22Rv1 (cell line): Measurements from ENCODE around the gene TUBB6.

Experiments
- H3K27ac ChIP-seq: fragments of 450-650 bp; 2 replicates; pipeline ENCODE4 v1.5.1; 2017
- CTCF ChIP-seq: fragments of 450-650 bp; IDR thresholded peaks from 2 replicates; pipeline ENCODE4 v1.5.1; 2017; ENCODE audit warnings: mild to moderate bottlenecking
- ZFX ChIP-seq: fragments of 450-650 bp; IDR thresholded peaks from 2 replicates; pipeline ENCODE4 v1.6.1; 2017; ENCODE audit warnings: antibody characterized with exemption, borderline replicate concordance

Gene TUBB6

GRCh38 chr18:12293831-12294230, 14.2 kb upstream of the TUBB6 start:
- TF ChIP-seq ZFX, result no peak
- no peak for TF ChIP-seq CTCF

GRCh38 chr18:12295389-12296086, 12.5 kb upstream of the TUBB6 start:
- no peak overlapping the region for H3K27ac ChIP-seq
- no peak for TF ChIP-seq CTCF
- TF ChIP-seq ZFX, result no peak

More at GRCh38 chr18:12293831-12294230, 14.2 kb upstream of the TUBB6 start:
- no peak overlapping the region for H3K27ac ChIP-seq

GRCh38 chr18:12296087-12296403, 12.0 kb upstream of the TUBB6 start:
- no peak for TF ChIP-seq ZFX
- no peak for TF ChIP-seq CTCF
- no peak overlapping the region for H3K27ac ChIP-seq

- TF ChIP-seq ZFX, result no peak
- TF ChIP-seq CTCF, result no peak
- no peak overlapping the region for H3K27ac ChIP-seq
Measured at GRCh38 chr18:12296457-12296856, 11.6 kb upstream of the TUBB6 start.

- TF ChIP-seq ZFX (no peak), CTCF (no peak)
- no peak overlapping the region for H3K27ac ChIP-seq
Measured at GRCh38 chr18:12299862-12300261, 8.2 kb upstream of the TUBB6 start.

DNA sequence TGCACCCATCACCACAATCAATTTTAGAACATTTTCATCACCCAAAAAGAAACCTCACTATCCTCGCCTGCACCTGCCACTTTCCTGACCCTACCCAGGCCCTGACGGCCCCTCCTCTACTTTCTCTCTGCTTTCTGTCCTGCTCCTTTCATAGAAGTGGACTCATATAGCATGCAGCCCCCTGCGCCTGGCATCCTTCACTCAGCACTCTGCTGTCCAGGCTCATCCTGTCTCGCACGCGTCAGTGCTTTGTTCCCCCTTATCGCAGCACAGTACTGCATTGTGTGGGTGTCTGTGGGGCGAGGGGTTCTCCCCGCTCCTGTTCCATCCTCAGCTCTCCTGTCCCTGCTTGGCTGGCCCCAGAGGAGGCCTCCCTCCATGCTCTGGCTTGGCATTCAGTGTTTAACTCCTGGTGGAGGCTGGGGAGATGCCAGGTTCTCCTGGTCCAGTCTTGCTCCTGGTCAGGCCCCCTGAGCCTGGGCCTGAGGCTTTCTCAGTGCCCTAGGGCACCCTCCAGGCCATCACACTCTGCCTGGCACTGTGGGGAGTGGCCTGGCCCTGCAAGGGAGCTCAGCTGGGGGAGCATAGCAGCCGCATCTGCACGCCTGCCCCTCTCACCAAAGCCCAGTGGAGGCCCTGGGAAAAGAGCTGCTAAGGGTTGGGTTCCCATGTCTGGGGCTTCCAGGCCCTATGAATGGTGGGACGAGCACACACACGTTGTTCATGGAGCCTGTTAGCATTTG, 6.6 kb upstream of the TUBB6 start:
- TF ChIP-seq CTCF, result no peak
- TF ChIP-seq ZFX, result no peak
- H3K27ac ChIP-seq, result no peak overlapping the region
